Measurements from ENCODE around the gene GTF3C4.

DNA sequence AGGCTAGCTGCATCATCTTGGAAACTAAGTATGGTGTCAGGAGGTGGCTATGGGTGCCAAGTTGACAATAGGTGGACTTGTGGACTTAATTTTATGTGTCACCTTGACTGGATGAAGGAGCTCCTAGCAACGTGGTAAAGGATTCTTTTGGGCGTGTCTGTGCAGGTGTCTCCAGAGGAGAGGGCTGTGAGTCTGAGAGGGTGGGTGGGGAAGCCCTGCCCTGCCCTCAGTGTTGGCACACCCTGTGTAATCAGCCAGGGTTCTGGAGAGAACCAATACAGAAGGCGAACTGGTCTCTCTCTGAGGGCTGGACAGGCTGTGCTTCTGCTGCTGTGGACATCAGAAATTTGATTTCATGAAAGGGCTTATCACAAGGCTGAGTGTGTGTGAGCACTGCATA is 61.0 kb downstream of the GTF3C4 start:
- TF ChIP-seq CTCF (IDR thresholded peaks at IDR 0.05) = no peak
- TF ChIP-seq POLR2AphosphoS5 (IDR thresholded peaks at IDR 0.05; ENCODE audit: low read depth, low read length) = no peak

All from Panc1 (cell line).